HG03520 (cell line): ENCODE results near the gene TRIOBP.
"Not testable (repeated sequence)": the region's sequence is repeated elsewhere in the genome, so short reads cannot be mapped to it uniquely, and the experiment has no call there.

ENCODE experiments used
- ATAC-seq: cut with Tn5 transposase; IDR thresholded peaks from one replicate; pipeline ENCODE4 v1.9.1; 2021; ENCODE audit warnings: mild to moderate bottlenecking, moderate library complexity; ENCODE audit not compliant: unreplicated experiment

Gene TRIOBP

GRCh38 chr22:37696657-37697537, at the start of gene TRIOBP:
TRIOBP (plus strand) TSS chr22:37697048; CDS start chr22:37701366, 4,318 bp downstream.
- ATAC-seq, result no peak

- ATAC-seq, result no peak
These were observed 49.5 kb upstream of the TRIOBP start for GRCh38 chr22:37647317-37647716.

- no peak for ATAC-seq
These were observed 48.9 kb upstream of the TRIOBP start for GRCh38 chr22:37647928-37648327.

GRCh38 chr22:37650463-37651136, 46.2 kb upstream of the TRIOBP start:
- no peak for ATAC-seq

- no peak for ATAC-seq
These were observed 42.1 kb upstream of the TRIOBP start for GRCh38 chr22:37654563-37655251.

- ATAC-seq, result no peak
These were observed 41.6 kb upstream of the TRIOBP start for GRCh38 chr22:37655252-37655563.

GRCh38 chr22:37656583-37656982, 40.3 kb upstream of the TRIOBP start:
- not testable (repeated sequence) for ATAC-seq

GRCh38 chr22:37657590-37658132, 39.2 kb upstream of the TRIOBP start:
- no peak for ATAC-seq

- peak; percentile 81 for ATAC-seq
These were observed 38.4 kb upstream of the TRIOBP start, which contains the start of gene PDXP for GRCh38 chr22:37658133-37659065. PDXP (plus strand) TSS chr22:37658723; CDS start chr22:37658783, 60 bp downstream.

GRCh38 chr22:37659066-37659896, 37.6 kb upstream of the TRIOBP start:
- peak; percentile 3 for ATAC-seq

- ATAC-seq, result no peak
These were observed 36.7 kb upstream of the TRIOBP start for GRCh38 chr22:37659897-37660708.

- no peak for ATAC-seq
These were observed 36.2 kb upstream of the TRIOBP start for GRCh38 chr22:37660709-37661045.

- no peak for ATAC-seq
These were observed 35.5 kb upstream of the TRIOBP start for GRCh38 chr22:37661160-37661924.

GRCh38 chr22:37662039-37662438, 34.8 kb upstream of the TRIOBP start:
- no peak for ATAC-seq

GRCh38 chr22:37663521-37664140, 33.2 kb upstream of the TRIOBP start:
- no peak for ATAC-seq

GRCh38 chr22:37664249-37665101, 32.4 kb upstream of the TRIOBP start:
- no peak for ATAC-seq
